Left kidney (tissue), 8 donors: ENCODE data around the gene RAD1. TPM values are rescaled to one million over a fixed set of nuclear protein-coding genes. Genes with fewer than 3 reads are reported as not detected.
"Not testable (repeated sequence)": the region's sequence is repeated elsewhere in the genome, so short reads cannot be mapped to it uniquely, and the experiment has no call there.

Experiments used
- DNase-seq: peaks from one replicate; pipeline ENCODE4 v3.0.0-alpha.2; 2013
- long read RNA-seq, 8 donors: transcript quantifications; one replicate each; lab custom pipeline, GENCODE V29; 2026
- polyA plus RNA-seq: library from polyadenylated mRNA; unstranded; fragments of 120-200 nt; gene quantifications from one replicate; pipeline ENCODE4 v1.2.1, GENCODE V29; 2013; ENCODE audit not compliant: insufficient read length

RAD1 gene
- polyA plus RNA-seq: 43.0 TPM
- long read RNA-seq, donor 1, full-length matches to known transcripts: 7 of 135 reads
- long read RNA-seq, donor 1, partial matches to known transcripts: 75 of 135 reads
- long read RNA-seq, donor 1, other reads (novel, unspliced or antisense): 53 of 135 reads
- long read RNA-seq, donor 2, full-length matches to known transcripts: 8 of 8 reads
- long read RNA-seq, donor 2, partial matches to known transcripts: 0 of 8 reads
- long read RNA-seq, donor 2, other reads (novel, unspliced or antisense): 0 of 8 reads
- long read RNA-seq, donor 3, full-length matches to known transcripts: 6 of 6 reads
- long read RNA-seq, donor 3, partial matches to known transcripts: 0 of 6 reads
- long read RNA-seq, donor 3, other reads (novel, unspliced or antisense): 0 of 6 reads
- long read RNA-seq, donor 4, partial matches to known transcripts: 0 of 2 reads
- long read RNA-seq, donor 4, other reads (novel, unspliced or antisense): 0 of 2 reads
- long read RNA-seq, donor 5, full-length matches to known transcripts: 8 of 8 reads
- long read RNA-seq, donor 5, partial matches to known transcripts: 0 of 8 reads
- long read RNA-seq, donor 5, other reads (novel, unspliced or antisense): 0 of 8 reads
- long read RNA-seq, donor 6, full-length matches to known transcripts: 11 of 11 reads
- long read RNA-seq, donor 6, partial matches to known transcripts: 0 of 11 reads
- long read RNA-seq, donor 6, other reads (novel, unspliced or antisense): 0 of 11 reads
- long read RNA-seq, donor 7, full-length matches to known transcripts: 16 of 16 reads
- long read RNA-seq, donor 7, partial matches to known transcripts: 0 of 16 reads
- long read RNA-seq, donor 7, other reads (novel, unspliced or antisense): 0 of 16 reads
- long read RNA-seq, donor 8, full-length matches to known transcripts: 10 of 10 reads
- long read RNA-seq, donor 8, partial matches to known transcripts: 0 of 10 reads
- long read RNA-seq, donor 8, other reads (novel, unspliced or antisense): 0 of 10 reads

GRCh38 chr5:34915139-34915855 is at the start of gene RAD1, which contains the start of gene BRIX1:
TSS of gene RAD1 (minus strand) at chr5:34915504. CDS start at chr5:34914892, 612 bp downstream.
TSS of gene BRIX1 (plus strand) at chr5:34915711. CDS start at chr5:34915739, 28 bp downstream.
- DNase-seq: peak; percentile 97

- DNase-seq: no peak
Measured at GRCh38 chr5:34959323-34959722, 44.0 kb upstream of the RAD1 start.

- DNase-seq: peak; percentile 28
Measured at GRCh38 chr5:34957857-34958690, 42.8 kb upstream of the RAD1 start.

GRCh38 chr5:34957321-34957720 is 42.0 kb upstream of the RAD1 start:
- DNase-seq: no peak

GRCh38 chr5:34944460-34945047 is 29.2 kb upstream of the RAD1 start:
- DNase-seq: no peak

- DNase-seq: no peak
Measured at GRCh38 chr5:34944044-34944443, 28.7 kb upstream of the RAD1 start.

GRCh38 chr5:34941936-34942335 is 26.6 kb upstream of the RAD1 start:
- no peak for DNase-seq

GRCh38 chr5:34932947-34933346 is 17.6 kb upstream of the RAD1 start:
- DNase-seq: no peak

GRCh38 chr5:34930870-34931269 is 15.6 kb upstream of the RAD1 start:
- DNase-seq: no peak

- peak; percentile 21 for DNase-seq
Measured at GRCh38 chr5:34930462-34930844, 15.1 kb upstream of the RAD1 start.

- DNase-seq: peak; percentile 78
Measured at GRCh38 chr5:34929720-34930461, 14.6 kb upstream of the RAD1 start.

GRCh38 chr5:34929134-34929719 is 13.9 kb upstream of the RAD1 start, which contains the start of gene DNAJC21:
TSS of gene DNAJC21 (plus strand) at chr5:34929559. CDS start at chr5:34929820, 261 bp downstream.
- peak; percentile 97 for DNase-seq

- no peak for DNase-seq
Measured at GRCh38 chr5:34928267-34928666, 13.0 kb upstream of the RAD1 start.

GRCh38 chr5:34927785-34928184 is 12.5 kb upstream of the RAD1 start:
- no peak for DNase-seq

GRCh38 chr5:34926318-34926888 is 11.1 kb upstream of the RAD1 start:
- no peak for DNase-seq

GRCh38 chr5:34924462-34924765 is 9.1 kb upstream of the RAD1 start:
- DNase-seq: no peak

- DNase-seq: no peak
Measured at GRCh38 chr5:34923694-34924461, 8.6 kb upstream of the RAD1 start.

GRCh38 chr5:34923256-34923655 is 8.0 kb upstream of the RAD1 start:
- DNase-seq: not testable (repeated sequence)
